HG02588 (cell line): ENCODE data around the gene LSM8.
A peak's percentile ranks its signal among the peaks of the same experiment; 100 is the strongest.
"Not testable (repeated sequence)": the region's sequence is repeated elsewhere in the genome, so short reads cannot be mapped to it uniquely, and the experiment has no call there.

Experiments used
- ATAC-seq: cut with Tn5 transposase; IDR thresholded peaks from one replicate; pipeline ENCODE4 v1.9.1; 2021; ENCODE audit warnings: mild to moderate bottlenecking, moderate library complexity; ENCODE audit not compliant: unreplicated experiment

LSM8 gene

GRCh38 chr7:118183786-118184564, at the start of gene LSM8:
TSS of gene LSM8 (plus strand) at chr7:118184164. CDS start at chr7:118184224, 60 bp downstream.
- peak; percentile 98 for ATAC-seq

DNA sequence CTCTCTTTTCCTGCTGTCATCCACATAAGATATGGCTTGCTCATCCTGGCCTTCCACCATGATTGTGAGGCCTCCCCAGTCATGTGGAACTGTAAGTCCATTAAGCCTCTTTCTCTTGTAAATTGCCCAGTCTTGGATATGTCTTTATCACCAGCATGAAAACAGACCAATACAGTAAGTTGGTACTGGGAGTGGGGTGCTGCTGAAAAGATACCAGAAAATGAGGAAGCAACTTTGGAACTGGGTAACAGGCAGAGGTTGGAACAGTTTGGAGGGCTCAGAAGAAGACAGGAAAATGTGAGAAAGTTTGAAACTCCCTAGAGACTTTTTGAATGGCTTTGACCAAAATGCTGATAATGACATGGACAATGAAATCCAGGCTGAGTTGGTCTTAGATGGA, 49.5 kb upstream of the LSM8 start:
- not testable (repeated sequence) for ATAC-seq

GRCh38 chr7:118140468-118140867, 43.5 kb upstream of the LSM8 start:
- ATAC-seq = no peak

DNA sequence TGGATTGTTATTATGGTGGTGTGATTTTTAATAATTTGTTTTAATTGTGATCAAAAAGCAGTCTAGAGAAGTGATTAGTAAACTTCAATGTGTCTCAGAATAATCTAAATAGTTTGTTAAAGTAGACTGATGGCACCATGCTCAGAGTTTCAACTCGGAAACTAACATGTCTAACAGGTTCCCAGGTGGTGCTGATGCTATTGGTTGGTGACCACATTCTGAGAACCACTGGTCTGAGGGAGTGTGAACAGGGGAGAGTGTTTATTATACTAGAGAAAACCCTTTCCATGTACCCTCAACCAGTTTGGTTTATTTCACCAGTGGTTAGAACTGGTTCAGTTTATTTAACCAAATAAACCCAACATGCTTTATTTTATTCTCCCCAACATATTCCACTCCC, 42.0 kb upstream of the LSM8 start:
- no peak for ATAC-seq

GRCh38 chr7:118148930-118149329, 35.0 kb upstream of the LSM8 start:
- ATAC-seq = peak; percentile 55

GRCh38 chr7:118149394-118149793, 34.6 kb upstream of the LSM8 start:
- no peak for ATAC-seq

GRCh38 chr7:118151671-118152070, 32.3 kb upstream of the LSM8 start:
- no peak for ATAC-seq

DNA sequence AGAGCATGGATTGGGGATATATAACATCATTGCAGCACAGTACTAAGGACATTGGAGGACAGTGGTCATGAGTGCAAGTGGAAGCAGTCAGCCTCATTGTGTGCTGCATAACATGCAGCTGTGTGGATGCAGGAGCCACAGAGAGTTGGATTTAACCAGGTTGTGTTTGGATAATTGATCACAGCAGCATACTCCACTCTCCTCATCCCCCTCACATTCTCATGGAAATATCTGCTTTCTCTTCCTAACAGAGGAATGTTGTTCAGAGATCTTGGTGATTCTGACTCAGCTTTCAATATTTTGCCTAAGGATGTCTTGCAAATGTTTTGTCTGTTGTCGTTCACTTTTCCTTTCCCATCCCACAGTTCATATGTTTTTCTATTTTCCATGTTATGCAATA, 31.8 kb upstream of the LSM8 start:
- ATAC-seq = no peak

DNA sequence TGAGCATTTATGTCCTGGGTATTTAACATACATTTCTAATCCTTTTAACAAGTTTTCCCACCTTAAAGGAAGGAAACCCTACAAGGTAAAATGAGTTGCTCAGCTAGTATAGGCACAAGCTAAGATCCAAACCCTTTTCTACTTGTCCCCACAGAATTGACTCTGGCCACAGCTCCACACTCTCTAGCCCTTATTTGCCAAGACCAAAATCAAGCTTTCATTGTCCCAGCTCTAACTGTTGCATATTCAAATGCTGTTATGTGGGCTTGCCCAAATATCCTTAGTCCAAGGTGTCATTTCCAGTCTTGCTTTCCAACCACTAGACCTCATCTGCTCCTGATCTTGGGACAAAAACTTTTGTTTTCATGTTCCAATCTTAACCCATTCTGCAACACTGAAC, 31.3 kb upstream of the LSM8 start:
- no peak for ATAC-seq

- no peak for ATAC-seq
Observed at GRCh38 chr7:118153551-118154177, 30.3 kb upstream of the LSM8 start.

GRCh38 chr7:118158766-118159165, 25.2 kb upstream of the LSM8 start:
- ATAC-seq = no peak

DNA sequence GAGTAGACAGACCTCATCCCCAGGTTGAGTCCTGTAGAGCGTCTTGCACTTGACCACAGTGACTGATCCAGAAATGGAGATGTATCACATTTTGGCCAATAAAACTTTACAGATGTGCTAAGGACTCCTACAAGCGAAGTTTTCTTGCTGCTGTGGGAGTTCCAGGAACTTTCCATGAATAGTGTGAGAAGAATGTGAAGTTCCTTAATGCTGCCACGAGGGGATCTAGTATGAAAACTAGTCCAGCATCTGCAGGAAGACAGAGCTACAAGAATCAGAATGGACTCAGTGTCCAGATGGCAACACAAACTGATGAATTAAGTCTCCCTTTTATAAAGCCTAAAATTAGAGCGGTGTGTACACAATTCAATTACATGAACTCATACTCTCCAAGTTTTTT, 14.8 kb upstream of the LSM8 start:
- no peak for ATAC-seq

DNA sequence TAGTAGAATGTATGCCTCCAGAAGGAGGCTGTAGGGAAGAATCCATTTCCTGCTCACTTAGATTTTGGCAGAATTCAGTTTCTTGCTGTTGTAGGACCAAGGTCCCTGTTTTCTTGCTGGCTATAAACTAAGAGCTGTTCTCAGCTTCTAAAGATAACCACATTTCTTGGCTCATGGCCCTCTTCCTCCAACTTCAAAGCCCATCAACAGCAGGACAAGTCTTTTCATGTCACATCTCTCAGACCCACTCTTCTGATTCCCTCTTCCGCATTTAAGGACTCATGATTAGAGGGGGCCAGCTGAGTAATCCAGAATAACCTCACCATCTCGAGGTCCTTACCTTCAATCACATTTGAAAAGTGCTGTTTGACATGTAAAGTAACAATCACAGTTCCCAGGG, 8.2 kb upstream of the LSM8 start:
- ATAC-seq = no peak

GRCh38 chr7:118179191-118179590, 4.8 kb upstream of the LSM8 start:
- no peak for ATAC-seq

GRCh38 chr7:118182593-118183427, 1.2 kb upstream of the LSM8 start:
- ATAC-seq = peak; percentile 1

DNA sequence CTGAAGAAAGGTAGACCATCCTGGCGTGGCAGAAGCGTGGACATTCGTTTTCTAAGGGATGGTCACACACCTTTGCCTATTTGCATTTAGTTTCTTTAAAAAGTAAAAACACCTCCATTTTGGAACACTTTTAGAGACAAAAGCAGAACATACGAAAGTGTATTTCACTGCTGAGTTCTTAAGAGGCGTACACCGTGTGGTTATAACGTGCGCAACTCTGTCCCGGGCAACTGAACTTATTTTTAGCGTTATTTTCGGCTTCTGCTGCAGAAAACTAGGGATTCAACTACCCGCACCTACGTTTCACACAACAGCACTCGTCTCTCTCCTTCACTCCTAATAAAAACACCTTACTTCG, 557 bp upstream of the LSM8 start:
- ATAC-seq = peak; percentile 7

GRCh38 chr7:118184565-118184940, 589 bp downstream of the LSM8 start:
- no peak for ATAC-seq

GRCh38 chr7:118185163-118185860, 1.3 kb downstream of the LSM8 start:
- ATAC-seq = no peak

DNA sequence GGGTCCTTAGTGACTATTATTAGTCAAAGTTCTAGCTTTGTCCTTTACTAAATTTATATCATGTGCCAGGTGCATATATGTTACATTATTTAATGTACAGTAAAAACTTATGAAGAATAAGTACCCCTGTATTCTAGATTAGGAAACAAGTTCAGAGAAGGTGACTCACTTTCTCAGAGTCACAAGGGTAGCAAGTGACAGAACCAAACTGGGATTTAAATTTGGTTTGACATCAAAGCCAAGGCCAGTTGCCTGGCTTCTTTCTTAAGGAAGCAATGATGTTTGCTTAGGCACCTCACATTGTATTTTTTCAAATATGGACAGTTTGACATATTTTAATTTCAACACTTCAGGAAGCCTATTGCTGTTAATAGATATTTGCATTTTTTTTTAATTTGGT, 2.5 kb downstream of the LSM8 start:
- ATAC-seq = no peak

- ATAC-seq = no peak
Observed at GRCh38 chr7:118194571-118194970, 10.6 kb downstream of the LSM8 start.

DNA sequence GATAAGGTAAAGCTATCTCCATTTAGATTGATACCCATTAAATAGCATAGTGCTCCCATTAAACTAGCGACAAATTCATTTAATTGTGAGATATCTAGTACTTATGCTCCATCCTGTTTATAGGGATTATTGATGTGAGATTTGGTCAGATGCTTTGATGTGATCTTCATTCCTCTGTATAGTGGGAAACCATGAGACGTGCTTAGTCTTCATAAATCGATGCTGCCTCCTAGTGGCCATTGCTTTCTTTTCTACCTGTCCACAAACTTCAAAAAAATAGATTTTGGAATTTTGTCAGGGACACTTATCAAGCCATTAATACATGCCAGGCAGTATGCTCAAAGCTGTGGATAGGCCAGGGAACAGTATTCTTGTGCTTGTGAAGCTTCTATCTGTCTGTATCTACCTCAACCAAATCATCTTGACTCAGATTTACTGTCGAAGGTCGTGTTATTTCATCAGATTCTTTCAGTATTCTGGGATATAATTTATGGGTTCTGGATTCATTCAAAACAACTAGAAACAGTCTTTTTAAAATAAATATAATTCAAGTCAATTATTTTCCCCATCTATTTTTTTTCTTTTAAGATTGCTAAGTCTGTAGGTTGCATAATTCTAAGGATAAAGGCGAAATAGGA, 12.0 kb downstream of the LSM8 start:
- peak; percentile 86 for ATAC-seq
